ENCODE data around the gene APLF.
"Not testable (repeated sequence)": the region's sequence is repeated elsewhere in the genome, so short reads cannot be mapped to it uniquely, and the experiment has no call there.

APLF gene

DNA sequence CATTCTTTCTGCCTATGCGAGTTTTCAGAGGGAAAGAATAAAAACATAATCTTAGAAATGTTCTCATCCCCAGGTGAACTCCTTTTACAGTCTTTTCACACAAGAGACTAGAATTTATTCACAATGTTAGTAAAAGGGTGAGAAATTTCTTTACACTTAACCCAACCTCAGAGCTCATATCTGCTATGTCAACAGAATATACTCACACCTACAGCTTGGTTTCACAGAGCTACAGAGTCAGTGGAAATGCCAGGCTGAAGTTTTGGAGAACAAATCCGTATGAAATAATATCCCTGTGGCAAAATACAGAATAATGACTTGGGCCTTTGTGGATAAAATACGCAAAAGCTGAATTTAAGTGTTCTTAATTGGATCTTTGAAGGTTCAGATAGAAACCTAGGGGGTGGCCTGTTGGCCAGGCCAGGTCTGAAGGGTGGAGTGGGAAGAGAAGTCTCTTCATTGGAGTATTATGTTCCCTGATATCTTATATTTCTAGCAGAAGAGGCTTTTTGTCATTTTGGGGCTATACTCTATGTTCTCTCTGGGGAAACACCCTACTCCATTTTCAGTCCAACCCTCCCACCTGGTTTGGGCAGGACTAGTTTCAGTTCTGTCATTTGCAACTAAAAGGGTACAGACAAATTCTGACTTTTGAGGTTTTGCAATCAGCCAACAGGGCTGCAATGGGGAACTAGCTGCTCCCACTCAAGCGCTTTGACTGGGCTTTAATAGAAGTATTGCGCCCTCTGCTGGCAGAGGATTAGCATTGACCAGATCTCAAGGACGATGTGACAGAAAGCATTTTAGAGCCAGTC is 26.0 kb upstream of the APLF start:
- DNase-seq (ENCODE audit: low read depth in 2 of 2): peak; percentile 64 to 75

DNA sequence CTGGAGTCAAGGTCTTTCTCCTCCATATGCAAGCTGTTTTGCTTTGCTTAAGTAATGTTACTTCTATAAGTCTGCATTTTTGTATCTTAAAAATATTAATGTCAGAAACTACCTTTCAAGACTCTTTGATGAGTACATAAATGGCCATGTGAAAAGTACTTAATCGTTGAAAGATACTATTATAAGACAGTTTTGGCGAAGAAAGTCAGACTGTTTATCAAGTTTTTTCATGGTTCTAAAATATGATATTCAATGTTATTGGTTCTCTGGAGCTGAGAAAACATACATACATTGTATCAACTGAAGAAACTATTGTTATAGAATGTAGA is 25.4 kb upstream of the APLF start:
- DNase-seq (ENCODE audit: low read depth in 2 of 2): no peak

DNA sequence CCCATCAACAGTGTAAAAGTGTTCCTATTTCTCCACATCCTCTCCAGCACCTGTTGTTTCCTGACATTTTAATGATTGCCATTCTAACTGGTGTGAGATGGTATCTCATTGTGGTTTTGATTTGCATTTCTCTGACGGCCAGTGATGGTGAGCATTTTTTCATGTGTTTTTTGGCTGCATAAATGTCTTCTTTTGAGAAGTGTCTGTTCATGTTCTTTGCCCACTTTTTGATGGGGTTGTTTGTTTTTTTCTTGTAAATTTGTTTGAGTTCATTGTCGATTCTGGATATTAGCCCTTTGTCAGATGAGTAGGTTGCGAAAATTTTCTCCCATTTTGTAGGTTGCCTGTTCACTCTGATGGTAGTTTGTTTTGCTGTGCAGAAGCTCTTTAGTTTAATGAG is 21.0 kb upstream of the APLF start:
- DNase-seq (ENCODE audit: low read depth in 2 of 2): not testable (repeated sequence)

DNA sequence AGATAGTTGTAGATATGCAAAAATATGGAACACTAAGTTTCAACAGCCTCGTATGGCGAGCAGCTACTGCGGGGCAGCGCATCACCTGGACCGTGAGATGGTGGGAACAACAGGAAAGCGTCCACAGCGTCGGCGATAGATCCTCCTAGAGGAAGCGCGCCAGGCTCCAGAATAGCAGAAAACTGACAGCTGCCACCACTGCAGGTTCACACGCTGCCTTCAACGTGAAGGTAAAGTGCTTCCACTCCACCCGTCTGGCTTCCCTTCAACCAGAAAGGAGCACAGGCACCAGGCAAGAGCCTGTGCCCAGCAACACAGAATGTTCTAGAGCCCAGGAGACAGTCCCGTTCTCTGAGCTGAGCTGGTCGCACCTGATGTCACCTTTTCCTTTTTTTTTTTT is 20.3 kb upstream of the APLF start:
- DNase-seq (ENCODE audit: low read depth in 2 of 2): no peak

DNA sequence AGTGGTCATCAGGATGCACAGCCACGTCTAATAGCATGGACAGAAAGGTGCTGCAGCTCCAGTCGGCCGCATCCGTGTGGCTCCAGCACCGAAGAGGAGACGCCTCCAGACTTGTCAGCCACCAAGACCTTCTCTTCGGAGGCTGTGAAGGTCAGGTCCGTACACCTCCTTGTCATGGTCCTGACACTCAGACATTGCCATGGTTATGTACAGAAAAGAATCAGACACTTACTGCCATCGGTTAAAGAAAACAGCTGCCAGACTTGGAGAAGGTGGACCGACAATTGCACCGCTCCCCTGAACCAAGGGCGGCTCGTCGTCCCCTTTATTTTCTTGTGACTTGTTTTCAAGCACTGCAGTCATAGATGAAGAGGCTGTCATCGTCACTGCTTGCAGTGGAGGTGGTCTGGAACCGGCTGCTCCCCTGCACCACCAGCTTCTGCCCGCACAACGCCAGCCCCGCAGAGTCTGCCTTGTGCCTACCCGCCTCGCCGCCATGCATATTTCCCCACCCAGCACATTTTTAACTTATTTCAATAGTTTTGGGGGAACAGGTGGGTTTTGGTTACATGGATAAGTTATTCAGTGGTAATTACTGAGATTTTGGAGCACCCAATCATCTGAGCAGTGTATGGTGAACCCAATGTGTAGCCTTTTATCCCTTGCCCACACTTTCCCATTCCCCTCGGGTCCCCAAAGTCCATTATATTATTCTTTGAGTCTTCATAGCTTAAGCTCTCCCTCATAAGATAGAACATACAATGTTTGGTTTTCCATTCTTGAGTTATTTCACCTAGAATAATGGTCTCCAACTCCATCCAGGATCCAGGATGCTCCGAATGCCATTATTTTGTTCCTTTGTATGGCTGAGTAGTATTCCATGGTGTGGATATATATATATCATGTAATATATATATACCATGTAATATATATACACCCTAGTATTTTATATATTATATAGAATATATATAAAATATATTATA is 18.4 kb upstream of the APLF start:
- no peak for DNase-seq (ENCODE audit: low read depth in 2 of 2)

DNA sequence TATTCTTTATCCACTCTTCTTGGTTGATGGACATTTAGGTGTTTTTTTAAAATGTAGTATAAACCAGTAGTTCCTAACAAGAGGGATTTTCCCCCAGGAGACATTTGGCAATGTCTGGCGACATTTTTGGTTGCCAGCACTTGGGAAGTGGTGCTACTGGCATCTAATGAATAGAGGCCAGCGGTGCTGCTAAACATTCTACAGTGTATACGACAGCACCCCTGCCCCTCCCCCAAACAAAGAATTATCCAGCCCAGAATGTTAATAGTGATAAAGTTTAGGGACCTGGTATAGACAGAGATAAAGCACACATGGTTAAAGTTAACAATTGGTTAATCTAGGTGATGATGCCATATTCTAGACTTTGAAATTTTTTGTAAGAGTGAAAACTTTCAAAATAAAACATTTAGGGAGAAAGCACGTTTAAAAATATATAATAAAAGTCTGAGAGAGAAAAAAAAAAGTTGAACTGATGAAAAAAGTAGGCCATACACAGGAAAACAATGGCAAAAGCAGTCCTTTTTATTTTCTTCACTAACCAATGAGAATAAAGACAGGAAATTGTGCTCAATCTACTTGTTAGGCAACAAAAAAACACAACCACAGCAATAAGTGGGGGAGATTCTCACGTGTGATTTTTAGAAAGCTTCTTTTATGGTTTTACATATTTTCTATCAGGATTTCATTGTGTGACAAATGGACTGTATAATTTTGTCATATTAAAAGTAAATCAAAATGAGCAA is 15.1 kb upstream of the APLF start:
- DNase-seq (ENCODE audit: low read depth in 2 of 2): no peak

DNA sequence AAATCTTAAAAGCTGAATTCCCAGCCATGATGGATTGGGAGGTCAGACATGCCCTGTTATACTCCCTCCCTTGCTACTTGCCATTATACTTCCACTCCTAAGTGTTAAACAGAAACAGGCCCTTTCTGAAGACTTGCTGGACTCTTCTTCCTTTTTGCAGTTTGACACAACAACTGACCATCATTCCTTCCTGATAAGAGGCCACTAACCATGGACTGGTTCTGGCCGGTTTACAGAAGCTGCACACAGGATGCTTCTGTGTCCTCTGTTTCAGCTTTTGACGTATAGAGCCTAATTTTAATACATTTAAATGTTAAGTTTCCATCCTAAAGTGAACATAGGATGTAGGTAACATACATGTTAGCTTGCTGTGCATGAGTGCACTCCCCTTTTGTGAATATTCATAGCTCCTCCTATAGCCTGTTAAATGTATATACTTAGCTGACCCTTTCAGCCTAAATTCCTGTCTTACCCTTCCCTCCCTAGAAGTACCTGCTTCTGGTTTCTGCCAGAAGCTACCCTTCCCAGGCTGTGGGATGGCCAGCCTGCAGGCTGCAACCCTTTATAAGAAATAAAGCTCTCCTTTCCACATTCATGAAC is 13.5 kb upstream of the APLF start:
- no peak for DNase-seq (ENCODE audit: low read depth in 2 of 2)

DNA sequence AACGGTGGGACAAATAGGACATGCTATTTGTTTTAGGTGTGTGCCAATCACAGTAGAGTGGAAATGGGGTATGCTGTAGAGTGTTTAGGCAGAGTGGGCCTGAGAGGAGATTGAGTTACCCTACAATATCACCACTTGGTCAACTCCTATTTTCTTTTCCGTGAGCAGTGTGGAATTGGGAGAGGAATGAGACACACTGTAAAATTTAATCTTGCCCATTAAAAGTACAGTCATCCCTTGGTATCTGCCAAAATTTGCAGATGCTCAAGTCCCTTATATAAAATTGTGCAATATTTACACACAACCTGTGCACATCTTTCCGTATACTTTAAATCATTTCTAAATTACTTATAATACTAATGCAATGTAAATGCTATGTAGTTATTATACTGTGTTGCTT is 12.7 kb upstream of the APLF start:
- DNase-seq (ENCODE audit: low read depth in 2 of 2): no peak

DNA sequence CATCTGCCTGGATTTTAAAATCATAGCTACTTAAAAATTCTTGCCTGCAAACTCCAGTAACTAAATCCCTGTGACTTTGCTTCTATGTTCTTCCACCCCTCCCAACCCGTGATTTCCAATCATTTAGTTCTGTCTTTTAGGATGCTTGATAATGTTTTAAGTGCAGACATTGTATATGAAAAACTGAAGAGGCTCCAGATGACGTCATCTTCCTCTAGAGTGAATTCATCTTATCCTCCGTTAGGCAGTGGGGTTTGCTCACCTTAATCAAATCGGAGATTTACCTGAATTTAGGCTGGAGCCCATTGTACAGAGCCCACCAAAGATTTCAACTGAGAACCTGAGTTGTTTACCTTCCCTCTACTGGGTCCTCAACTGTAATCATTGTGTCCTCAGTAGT is 11.2 kb upstream of the APLF start:
- no peak for DNase-seq (ENCODE audit: low read depth in 2 of 2)

DNA sequence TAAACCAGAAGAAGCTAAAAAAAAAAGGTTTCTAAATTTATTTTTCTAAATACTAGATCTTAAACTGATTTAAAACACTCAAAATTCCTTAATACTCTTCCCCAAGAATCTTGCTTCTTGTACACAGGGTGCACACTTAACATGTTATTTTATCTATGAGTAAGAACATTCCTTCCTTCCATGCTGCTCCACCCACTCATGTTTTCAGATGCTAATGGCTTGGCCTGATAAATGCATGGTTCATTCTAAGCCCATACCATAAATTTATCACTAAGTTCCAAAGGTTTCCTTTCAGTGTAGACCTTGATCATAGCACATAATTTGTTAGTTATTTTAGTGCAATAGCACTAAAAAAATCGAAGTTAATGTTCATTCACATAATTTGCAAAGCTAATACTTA is 8.4 kb upstream of the APLF start:
- no peak for DNase-seq (ENCODE audit: low read depth in 2 of 2)

DNA sequence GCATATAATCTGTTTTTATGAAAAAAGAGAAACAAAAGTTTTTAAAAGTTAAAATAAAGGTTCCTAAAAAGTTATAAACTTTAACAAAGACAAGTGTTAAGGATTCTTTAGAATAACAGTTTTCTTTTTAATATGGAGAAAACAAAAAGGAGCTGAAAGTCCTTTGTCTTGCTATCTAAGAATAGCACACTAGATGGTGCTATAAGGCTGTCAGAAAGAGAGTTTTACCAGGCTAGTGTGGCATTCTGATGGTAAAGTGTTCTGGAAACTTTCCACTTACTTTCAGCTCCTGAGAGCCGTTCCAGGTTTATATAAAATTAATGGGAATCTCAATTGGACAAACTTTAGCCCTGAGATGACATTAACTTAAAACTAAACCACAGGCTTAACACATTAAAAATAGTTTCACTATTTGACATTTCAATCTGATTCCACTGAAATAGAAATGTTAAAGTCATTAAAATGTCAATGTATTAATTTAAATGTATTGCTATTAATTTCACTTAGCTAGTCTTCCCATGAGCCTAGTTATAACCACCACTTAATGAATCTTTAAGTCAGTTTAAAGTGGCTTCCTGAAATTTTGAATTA is 4.0 kb upstream of the APLF start:
- DNase-seq (ENCODE audit: low read depth in 2 of 2): no peak

DNA sequence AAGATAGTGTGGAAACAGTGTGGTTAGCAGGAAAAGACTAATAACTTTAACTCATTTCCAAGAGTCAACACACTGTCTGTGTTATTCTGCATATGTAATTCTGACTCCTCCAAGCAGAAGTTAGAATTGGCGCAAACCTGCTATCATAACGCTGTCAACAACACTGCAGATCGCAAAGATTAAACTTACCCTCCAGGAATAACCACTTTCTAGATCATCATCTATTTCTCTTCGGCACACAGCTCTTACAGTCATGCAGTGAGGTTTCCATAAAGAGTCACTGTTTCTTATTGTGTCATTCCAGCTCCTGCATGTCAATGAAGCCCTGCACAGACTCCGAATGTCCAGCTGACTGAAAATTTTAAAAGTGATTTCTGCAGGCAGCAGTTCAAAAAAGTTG is 2.7 kb upstream of the APLF start:
- no peak for DNase-seq (ENCODE audit: low read depth in 2 of 2)

DNA sequence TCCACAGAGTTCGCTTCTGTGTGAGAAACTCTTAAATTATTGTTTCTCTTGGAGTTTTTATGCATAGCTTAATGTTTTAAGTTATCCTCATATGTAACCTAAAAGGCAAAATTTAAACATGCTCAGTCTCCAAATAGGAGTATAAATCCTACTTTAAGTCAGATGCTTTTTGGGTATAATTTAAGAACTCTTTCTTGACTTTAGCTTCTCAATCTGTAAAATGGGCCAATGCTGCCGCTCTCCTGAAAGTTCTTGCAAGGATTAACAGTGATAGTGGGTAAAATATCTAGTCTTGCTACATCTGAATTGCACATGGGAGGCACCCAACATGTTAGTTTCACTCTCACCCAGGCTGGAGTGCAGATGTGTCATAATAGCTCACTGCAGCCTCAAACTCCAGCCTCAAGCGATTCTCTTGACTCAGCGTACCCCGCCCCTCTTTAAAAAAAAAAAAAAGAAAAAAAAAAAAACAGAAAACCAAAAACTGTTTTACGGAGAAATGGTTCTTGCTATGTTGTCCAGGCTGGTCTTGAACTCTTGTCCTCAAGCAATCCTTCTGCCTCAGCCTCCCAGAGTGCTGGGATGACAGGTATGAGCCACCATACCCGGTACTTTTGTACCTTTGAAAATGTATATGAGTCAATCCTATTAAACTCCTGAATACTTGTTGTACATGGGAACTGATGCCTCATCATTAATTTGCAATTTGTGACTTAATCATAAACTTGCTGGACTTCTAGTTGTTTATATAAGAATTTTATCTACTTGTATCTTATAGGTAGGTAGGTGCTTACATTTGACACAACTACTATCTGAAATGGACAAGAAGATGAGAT is 2.1 kb upstream of the APLF start:
- DNase-seq (ENCODE audit: low read depth in 2 of 2): peak; percentile 26 to 29

DNA sequence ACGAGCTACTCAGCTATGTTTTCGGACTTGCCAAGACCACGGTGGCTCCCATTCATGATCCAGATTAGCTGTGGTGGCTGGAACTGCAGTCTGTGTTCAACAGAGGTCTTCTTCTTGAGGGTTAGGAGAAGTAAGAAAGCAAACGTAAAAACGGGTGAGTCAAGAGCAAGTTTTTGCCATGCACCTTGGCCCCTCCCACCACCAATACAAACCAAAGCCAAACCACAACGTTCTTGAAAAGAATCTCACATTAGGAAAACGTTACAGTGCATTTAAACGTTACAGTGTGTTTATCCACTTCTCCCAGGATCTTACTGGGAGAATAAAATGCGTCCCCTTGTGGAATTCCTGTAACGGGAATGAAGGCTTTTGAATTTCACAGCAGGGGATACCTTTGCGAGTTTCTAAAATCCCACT is 1.0 kb upstream of the APLF start:
- peak; percentile 25 to 50 for DNase-seq (ENCODE audit: low read depth in 2 of 2)

DNA sequence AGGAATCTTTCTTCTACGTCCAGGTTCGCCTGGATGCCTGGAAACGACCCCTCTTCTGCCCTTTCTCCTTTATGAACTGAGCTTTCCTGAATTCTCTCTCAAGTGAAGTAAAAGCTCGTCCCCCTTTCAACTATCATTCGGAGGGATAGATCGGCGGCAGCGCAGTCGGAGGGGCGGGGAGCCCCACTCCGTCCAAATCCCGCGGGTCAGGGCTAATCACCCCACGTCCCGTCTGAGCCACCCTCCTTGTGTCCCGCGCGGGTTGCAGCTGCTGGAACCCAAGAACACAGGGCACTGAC is 658 bp upstream of the APLF start:
- DNase-seq (ENCODE audit: low read depth in 2 of 2): no peak

DNA sequence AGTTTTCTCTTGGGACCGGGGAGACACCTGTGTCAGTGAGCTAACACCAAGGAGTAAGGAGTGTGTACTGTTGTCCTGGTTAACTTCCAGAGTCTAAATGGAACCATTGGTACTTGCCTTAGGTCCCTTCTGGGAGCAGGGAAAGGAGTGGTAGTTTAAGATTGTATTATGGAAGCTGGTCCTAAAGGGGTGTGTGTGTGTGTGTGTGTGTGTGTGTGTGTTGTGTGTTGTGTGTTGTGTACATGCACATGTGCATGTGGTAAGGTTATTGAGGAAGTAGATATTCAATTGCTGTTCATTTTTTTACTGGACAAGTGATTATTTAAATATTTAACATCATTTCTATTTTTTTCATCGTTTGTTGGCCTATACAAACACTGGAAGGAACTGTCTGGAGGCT is 1.4 kb downstream of the APLF start:
- DNase-seq (ENCODE audit: low read depth in 2 of 2): no peak

DNA sequence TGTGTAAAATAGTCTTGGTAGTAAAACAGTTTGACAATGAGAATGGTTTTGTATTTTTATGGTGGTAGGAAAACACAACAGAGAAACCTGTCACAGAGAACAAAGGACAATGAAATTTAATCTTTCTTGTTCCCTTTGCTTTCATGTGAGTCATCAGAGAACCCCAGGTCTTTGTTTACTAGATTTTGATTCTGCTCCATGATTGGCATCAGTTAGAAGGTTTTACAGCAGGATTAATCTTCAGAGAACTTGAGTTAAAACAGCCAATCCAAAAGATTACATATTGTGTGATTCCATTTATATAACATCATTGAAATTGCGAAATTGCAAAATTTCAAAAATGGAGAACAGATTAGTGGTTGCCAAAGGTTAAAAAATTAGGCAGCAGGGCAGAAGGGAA is 2.5 kb downstream of the APLF start:
- DNase-seq (ENCODE audit: low read depth in 2 of 2): no peak

DNA sequence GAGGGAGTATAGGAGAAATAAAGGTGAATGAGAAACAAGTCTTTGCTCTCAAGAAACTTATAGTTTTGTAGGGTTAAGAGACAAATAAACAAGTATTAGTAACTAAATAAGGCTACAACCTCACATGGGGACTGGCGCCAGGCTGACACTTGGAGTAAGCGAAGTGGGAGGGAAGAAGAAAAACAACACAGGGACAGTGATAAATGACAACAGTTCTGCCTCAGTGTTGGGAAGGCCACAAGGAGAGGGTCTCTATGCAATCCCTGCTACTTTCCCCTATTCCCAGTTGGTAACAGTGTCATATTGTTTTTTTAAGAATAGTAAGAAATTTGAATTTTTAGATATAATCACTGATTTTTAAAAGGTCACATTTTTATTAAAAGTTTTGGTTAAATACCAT is 4.0 kb downstream of the APLF start:
- DNase-seq (ENCODE audit: low read depth in 2 of 2): no peak

DNA sequence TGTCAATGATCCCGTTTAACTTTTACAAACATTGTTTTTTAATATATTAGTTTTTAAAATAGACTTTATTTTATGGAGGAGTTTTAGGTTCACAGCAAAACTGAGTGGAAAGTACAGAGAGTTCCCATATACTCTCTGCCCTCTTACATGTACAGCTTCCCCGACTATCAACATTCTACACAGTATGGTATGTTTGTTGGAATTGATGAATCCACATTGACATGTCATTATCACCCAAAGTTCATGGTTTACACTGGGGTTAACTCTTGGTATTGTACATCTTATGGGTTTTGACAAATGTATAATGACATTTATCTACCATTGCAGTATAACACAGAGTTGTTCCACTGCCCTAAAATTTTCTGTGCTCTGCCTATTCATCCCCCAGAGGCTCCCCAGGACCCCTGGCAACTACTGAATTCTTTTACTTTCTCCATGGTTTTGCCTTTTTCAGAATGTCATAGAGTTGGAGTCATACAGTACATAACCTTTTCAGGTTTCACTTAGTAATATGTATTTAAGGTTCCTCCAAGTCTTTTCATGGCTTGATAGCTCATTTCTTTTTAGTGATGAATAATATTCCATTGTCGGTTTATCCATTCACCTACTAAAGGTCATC is 5.5 kb downstream of the APLF start:
- DNase-seq (ENCODE audit: low read depth in 2 of 2): no peak

DNA sequence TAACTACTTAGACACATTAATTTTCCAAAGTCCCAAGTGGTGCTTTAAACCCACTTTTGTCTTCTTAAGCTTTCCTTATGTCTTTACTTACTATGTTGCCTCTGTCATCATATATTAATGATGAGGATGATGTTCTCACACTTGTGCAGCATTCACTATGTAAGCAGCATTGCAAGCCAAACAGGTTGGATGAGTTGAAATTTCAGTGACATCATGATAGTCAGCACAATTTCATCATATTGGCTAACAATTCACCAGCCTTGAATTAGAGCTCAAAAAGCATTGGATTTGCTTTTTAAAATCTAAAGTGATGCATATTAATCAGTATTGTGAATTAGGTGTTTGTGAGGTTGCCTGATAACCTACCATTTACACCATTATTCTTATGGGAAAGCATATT is 7.7 kb downstream of the APLF start:
- no peak for DNase-seq (ENCODE audit: low read depth in 2 of 2)

Data from stimulated activated CD4-positive, alpha-beta T cell treated with anti-CD3 and anti-CD28 coated beads, Interleukin-12 subunit alpha, Interleukin-12 subunit beta, amount 100 ng/mL, for 24 hours (primary cell).